ENCODE results near the gene PACS2. TPM values are rescaled to one million over a fixed set of nuclear protein-coding genes. Genes with fewer than 3 reads are reported as not detected.

The PACS2 gene
- total and polyA plus RNA-seq, 2 of the 4 experiments (the other 2 are of a cell fraction) = 15.6 to 32.2 TPM

DNA sequence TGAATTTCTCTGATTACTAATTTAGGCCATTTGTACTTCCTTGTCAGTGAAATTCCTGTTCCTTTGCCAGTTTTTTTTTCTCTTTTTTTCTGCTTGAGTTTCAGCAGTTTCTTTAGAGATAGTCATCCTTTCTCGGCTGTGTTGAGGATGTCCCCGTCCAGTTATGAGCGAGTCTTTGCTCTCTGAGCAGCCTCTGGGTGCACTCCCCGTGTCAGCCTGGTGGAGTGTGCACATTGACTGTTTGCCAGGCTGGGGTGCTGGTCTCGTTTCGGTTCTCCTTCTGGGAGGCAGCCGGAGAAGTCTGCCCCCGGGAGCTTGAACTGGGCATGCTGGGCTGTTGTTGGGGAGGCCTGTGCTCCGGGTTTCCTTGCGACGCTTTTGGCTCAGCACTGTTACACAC is 3.0 kb downstream of the PACS2 start:
- no peak overlapping the region for H2AK5ac ChIP-seq (ENCODE audit: low read depth, low read length)
- in situ Hi-C loops (cut with MboI; ENCODE audit: low sequenced_read_pairs) (no loop called here), dilution Hi-C loops (cut with HindIII; ENCODE audit: low sequenced_read_pairs, unreplicated experiment) (no loop called here), intact Hi-C loops (cut with micrococcal nuclease) (no loop called here)
- no peak overlapping the region for H2BK20ac ChIP-seq (ENCODE audit: low read depth, low read length)
- WGBS, 2 experiments (ENCODE audit: extremely low coverage in 2 of 2, insufficient read length in 1 of 2) = 73% methylated on average over 7 of the region's 11 CpGs; no CpG with 5 or more reads in 1 of the 2 experiments
- no peak overlapping the region for H3K9ac ChIP-seq (ENCODE audit: low read depth, low read length)
- H2BK120ac ChIP-seq (ENCODE audit: low read depth, low read length) = no peak overlapping the region
- no peak overlapping the region for H3K4me3 ChIP-seq (ENCODE audit: insufficient read depth, low read depth, low read length)
- no peak overlapping the region for H2AFZ ChIP-seq (replicated peaks; ENCODE audit: low read length, poor library complexity)
- peak overlapping the region; percentile 75 for H2AK9ac ChIP-seq (replicated peaks; ENCODE audit: low read depth, low read length, poor library complexity)
- H3K79me1 ChIP-seq (ENCODE audit: low read depth in 1 of 2, low read length in 2 of 2) = peaks cover 9 to 47% of the 10 kb centered on the region in 2 experiments
- H3K27ac ChIP-seq (ENCODE audit: insufficient read depth, low read length) = no peak overlapping the region
- no peak overlapping the region for H3K56ac ChIP-seq (ENCODE audit: extremely low read depth, insufficient read depth, low read length)
- H4K5ac ChIP-seq (ENCODE audit: low read depth, low read length) = no peak overlapping the region
- no peaks in the 10 kb centered on the region for H3K36me3 ChIP-seq (ENCODE audit: control insufficient read depth, insufficient read depth, low read length)
- no peak overlapping the region for H3K4ac ChIP-seq (ENCODE audit: low read depth, low read length)
- peaks cover 9% of the 10 kb centered on the region for H3K9me1 ChIP-seq (ENCODE audit: insufficient read depth, low read length)
- H3K14ac ChIP-seq (replicated peaks; ENCODE audit: low read depth, low read length) = no peak overlapping the region
- TF ChIP-seq, protein P1, sequence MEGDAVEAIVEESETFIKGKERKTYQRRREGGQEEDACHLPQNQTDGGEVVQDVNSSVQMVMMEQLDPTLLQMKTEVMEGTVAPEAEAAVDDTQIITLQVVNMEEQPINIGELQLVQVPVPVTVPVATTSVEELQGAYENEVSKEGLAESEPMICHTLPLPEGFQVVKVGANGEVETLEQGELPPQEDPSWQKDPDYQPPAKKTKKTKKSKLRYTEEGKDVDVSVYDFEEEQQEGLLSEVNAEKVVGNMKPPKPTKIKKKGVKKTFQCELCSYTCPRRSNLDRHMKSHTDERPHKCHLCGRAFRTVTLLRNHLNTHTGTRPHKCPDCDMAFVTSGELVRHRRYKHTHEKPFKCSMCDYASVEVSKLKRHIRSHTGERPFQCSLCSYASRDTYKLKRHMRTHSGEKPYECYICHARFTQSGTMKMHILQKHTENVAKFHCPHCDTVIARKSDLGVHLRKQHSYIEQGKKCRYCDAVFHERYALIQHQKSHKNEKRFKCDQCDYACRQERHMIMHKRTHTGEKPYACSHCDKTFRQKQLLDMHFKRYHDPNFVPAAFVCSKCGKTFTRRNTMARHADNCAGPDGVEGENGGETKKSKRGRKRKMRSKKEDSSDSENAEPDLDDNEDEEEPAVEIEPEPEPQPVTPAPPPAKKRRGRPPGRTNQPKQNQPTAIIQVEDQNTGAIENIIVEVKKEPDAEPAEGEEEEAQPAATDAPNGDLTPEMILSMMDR (conservative IDR thresholded peaks at IDR 0.05; ENCODE audit: low read depth, low read length) = 0 out of 2 replicates have a peak, but pooled peaks have one; percentile 11
- TF ChIP-seq RAD21 (IDR thresholded peaks at IDR 0.05; ENCODE audit: low read length) = no peak
- no peak overlapping the region for H2BK15ac ChIP-seq (ENCODE audit: low read depth, low read length)
- peaks cover 37% of the 10 kb centered on the region for H4K20me1 ChIP-seq (ENCODE audit: insufficient read depth, low read length)
- H3K18ac ChIP-seq (ENCODE audit: low read depth, low read length) = no peak overlapping the region
- peaks cover 26% of the 10 kb centered on the region for H3K4me1 ChIP-seq (ENCODE audit: control insufficient read depth, insufficient read depth, low read length)
- no TSS peak for BruUV-seq (replicated peaks)
- H3K4me2 ChIP-seq (ENCODE audit: low read depth, low read length) = no peak overlapping the region; the same call in 1 of the 2 replicates
- ATAC-seq (ENCODE audit: low read depth) (no peak), DNase-seq (peak; percentile 53)
- no peak overlapping the region for H4K8ac ChIP-seq (ENCODE audit: low read depth in 2 of 2, low read length in 2 of 2)
- POLR2A ChIA-PET (ENCODE audit: unreplicated experiment) = no interaction called here
- CTCF ChIA-PET = no interaction called here
- H3K27me3 ChIP-seq (ENCODE audit: control insufficient read depth, insufficient read depth, low read length) = no peaks in the 10 kb centered on the region
- no peaks in the 10 kb centered on the region for H3K9me3 ChIP-seq (ENCODE audit: control insufficient read depth, insufficient read depth, low read length)
- H3K23ac ChIP-seq (ENCODE audit: low read depth, low read length) = no peak overlapping the region
- no peak overlapping the region for H4K91ac ChIP-seq (ENCODE audit: insufficient read depth, low read depth, low read length)
- H2BK5ac ChIP-seq (ENCODE audit: low read depth, low read length, poor library complexity, severe bottlenecking) = no peak overlapping the region

Measured in IMR-90 (cell line).